ENCODE data around the gene LDB2. TPM values are rescaled to one million over a fixed set of nuclear protein-coding genes. Genes with fewer than 3 reads are reported as not detected.

LDB2 gene
- total and polyA plus RNA-seq, 2 donors (not counting 1 experiment from before 2014, with no cell fraction given), result not detected

DNA sequence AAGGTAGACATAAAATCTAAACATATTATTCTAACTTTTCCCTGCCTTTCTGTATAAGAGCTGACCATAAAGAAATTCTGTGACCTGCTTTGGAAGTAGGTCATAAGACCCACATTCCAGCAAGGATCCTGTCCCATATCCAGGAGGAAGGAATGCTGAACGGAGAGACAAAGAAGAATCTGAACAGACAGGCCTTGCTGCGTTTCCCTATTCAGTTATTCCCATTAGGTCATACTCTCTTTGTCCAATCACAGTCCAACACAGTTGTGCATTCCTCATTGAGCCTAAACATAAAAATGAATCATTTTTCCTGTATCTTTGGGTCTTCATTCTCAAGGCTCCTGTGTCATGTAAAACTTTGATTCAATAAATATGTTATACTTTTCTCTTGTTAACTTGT lies 384.6 kb downstream of the LDB2 start:
- no peak for DNase-seq
- Histone ChIP-seq H3K36me3 (replicated peaks in 1 of 2; ENCODE audit: control extremely low read depth in 1 of 2, control insufficient read depth in 1 of 2, extremely low read depth in 1 of 2, insufficient read depth in 2 of 2, low read length in 1 of 2) (no peaks in the 10 kb centered on the region), H2AFZ (ENCODE audit: insufficient read depth, low read depth, low read length, poor library complexity, severe bottlenecking) (no peak overlapping the region), H3K4me1 (ENCODE audit: control insufficient read depth in 2 of 2, insufficient read depth in 2 of 2, low read length in 2 of 2) (no peaks in the 10 kb centered on the region), H3K9ac (ENCODE audit: low read length) (no peak overlapping the region), H3K79me2 (ENCODE audit: control insufficient read depth, insufficient read depth, low read length) (no peaks in the 10 kb centered on the region), H4K20me1 (ENCODE audit: control insufficient read depth, insufficient read depth, low read length, poor library complexity, severe bottlenecking) (no peaks in the 10 kb centered on the region), H3K9me3 (ENCODE audit: control extremely low read depth in 1 of 3, control insufficient read depth in 2 of 3, insufficient read depth in 1 of 3, low read length in 2 of 3) (peaks cover 0 to 7% (median 5%) of the 10 kb centered on the region in 3 donors), H3K4me2 (replicated peaks; ENCODE audit: low read depth, low read length, poor library complexity, severe bottlenecking) (no peak overlapping the region), H3K27me3 (replicated peaks in 1 of 4; ENCODE audit: control extremely low read depth in 1 of 4, control insufficient read depth in 3 of 4, insufficient read depth in 4 of 4, low read length in 3 of 4) (no peaks in the 10 kb centered on the region), H3K27ac (ENCODE audit: low read length in 2 of 2) (no peak overlapping the region), H3K4me3 (ENCODE audit: control extremely low read depth in 1 of 5, extremely low read depth in 1 of 5, insufficient read depth in 1 of 5, low read depth in 2 of 5, low read length in 4 of 5) (no peak overlapping the region)
- intact Hi-C loops (cut with micrococcal nuclease), result no loop called here
- Mint-ChIP-seq H3K27ac (no peak overlapping the region), H3K4me1 (no peaks in the 10 kb centered on the region), H3K27me3 (no peaks in the 10 kb centered on the region), H3K9me3 (ENCODE audit: insufficient read depth) (no peaks in the 10 kb centered on the region), H3K4me3 (no peak overlapping the region)
- ChIA-PET POLR2A (no interaction called here), CTCF (no interaction called here)
- TF ChIP-seq, protein P1, sequence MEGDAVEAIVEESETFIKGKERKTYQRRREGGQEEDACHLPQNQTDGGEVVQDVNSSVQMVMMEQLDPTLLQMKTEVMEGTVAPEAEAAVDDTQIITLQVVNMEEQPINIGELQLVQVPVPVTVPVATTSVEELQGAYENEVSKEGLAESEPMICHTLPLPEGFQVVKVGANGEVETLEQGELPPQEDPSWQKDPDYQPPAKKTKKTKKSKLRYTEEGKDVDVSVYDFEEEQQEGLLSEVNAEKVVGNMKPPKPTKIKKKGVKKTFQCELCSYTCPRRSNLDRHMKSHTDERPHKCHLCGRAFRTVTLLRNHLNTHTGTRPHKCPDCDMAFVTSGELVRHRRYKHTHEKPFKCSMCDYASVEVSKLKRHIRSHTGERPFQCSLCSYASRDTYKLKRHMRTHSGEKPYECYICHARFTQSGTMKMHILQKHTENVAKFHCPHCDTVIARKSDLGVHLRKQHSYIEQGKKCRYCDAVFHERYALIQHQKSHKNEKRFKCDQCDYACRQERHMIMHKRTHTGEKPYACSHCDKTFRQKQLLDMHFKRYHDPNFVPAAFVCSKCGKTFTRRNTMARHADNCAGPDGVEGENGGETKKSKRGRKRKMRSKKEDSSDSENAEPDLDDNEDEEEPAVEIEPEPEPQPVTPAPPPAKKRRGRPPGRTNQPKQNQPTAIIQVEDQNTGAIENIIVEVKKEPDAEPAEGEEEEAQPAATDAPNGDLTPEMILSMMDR (IDR thresholded peaks at IDR 0.05), result no peak
- no peak for TF ChIP-seq EZH2 (IDR thresholded peaks at IDR 0.05; ENCODE audit: borderline replicate concordance, insufficient read depth, low read depth, low read length, poor library complexity, severe bottlenecking)
- 83% methylated on average over 1 of the region's 2 CpGs for WGBS (ENCODE audit: insufficient coverage)
- ATAC-seq (ENCODE audit: low read depth), result no peak

DNA sequence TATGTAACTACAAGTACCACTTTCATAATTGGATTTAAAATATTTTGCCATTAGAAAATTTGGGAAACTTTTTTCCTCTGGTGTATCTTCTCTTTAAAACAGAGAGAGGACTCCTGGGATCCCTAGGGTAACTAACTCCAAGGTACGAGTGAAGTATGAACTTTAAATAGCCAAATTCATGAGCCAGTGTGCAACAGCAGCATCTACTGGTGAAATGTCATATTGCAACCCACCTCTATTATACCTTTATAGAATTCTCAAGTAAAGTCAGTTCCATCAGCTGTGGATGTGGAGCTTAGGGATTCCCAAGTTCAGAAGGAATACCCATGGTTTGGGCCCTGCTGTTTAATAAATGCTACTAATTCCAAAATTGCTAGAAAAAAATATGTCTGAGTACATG lies 389.5 kb downstream of the LDB2 start:
- Mint-ChIP-seq H3K9me3 (ENCODE audit: insufficient read depth) (no peaks in the 10 kb centered on the region), H3K27ac (no peak overlapping the region), H3K4me1 (no peaks in the 10 kb centered on the region), H3K4me3 (no peak overlapping the region), H3K27me3 (no peaks in the 10 kb centered on the region)
- no peak overlapping the region for H3K4me3 ChIP-seq (ENCODE audit: control extremely low read depth in 1 of 5, extremely low read depth in 1 of 5, insufficient read depth in 1 of 5, low read depth in 2 of 5, low read length in 4 of 5)
- peaks cover 0 to 10% (median 8%) of the 10 kb centered on the region in 3 donors for H3K9me3 ChIP-seq (ENCODE audit: control extremely low read depth in 1 of 3, control insufficient read depth in 2 of 3, insufficient read depth in 1 of 3, low read length in 2 of 3)
- H3K27me3 ChIP-seq (replicated peaks in 1 of 4; ENCODE audit: control extremely low read depth in 1 of 4, control insufficient read depth in 3 of 4, insufficient read depth in 4 of 4, low read length in 3 of 4), result no peaks in the 10 kb centered on the region
- no peak overlapping the region for H3K9ac ChIP-seq (ENCODE audit: low read length)
- H4K20me1 ChIP-seq (ENCODE audit: control insufficient read depth, insufficient read depth, low read length, poor library complexity, severe bottlenecking), result no peaks in the 10 kb centered on the region
- H3K4me2 ChIP-seq (replicated peaks; ENCODE audit: low read depth, low read length, poor library complexity, severe bottlenecking), result no peak overlapping the region
- 67% methylated on average over 1 of the region's 1 CpG for WGBS (ENCODE audit: insufficient coverage)
- H3K27ac ChIP-seq (ENCODE audit: low read length in 2 of 2), result no peak overlapping the region
- no peaks in the 10 kb centered on the region for H3K4me1 ChIP-seq (ENCODE audit: control insufficient read depth in 2 of 2, insufficient read depth in 2 of 2, low read length in 2 of 2)
- no peaks in the 10 kb centered on the region for H3K36me3 ChIP-seq (replicated peaks in 1 of 2; ENCODE audit: control extremely low read depth in 1 of 2, control insufficient read depth in 1 of 2, extremely low read depth in 1 of 2, insufficient read depth in 2 of 2, low read length in 1 of 2)
- TF ChIP-seq, protein P1 (IDR thresholded peaks at IDR 0.05), result no peak
- TF ChIP-seq EZH2 (IDR thresholded peaks at IDR 0.05; ENCODE audit: borderline replicate concordance, insufficient read depth, low read depth, low read length, poor library complexity, severe bottlenecking), result no peak
- DNase-seq (no peak), ATAC-seq (ENCODE audit: low read depth) (no peak)
- no peak overlapping the region for H2AFZ ChIP-seq (ENCODE audit: insufficient read depth, low read depth, low read length, poor library complexity, severe bottlenecking)
- intact Hi-C loops (cut with micrococcal nuclease), result no loop called here
- ChIA-PET POLR2A (no interaction called here), CTCF (no interaction called here)
- no peaks in the 10 kb centered on the region for H3K79me2 ChIP-seq (ENCODE audit: control insufficient read depth, insufficient read depth, low read length)
